Non-pigmented ciliary epithelial cell (primary cell): Measurements from ENCODE around the gene ZNF341.
"Not testable (repeated sequence)": the region's sequence is repeated elsewhere in the genome, so short reads cannot be mapped to it uniquely, and the experiment has no call there.

Experiments used
- DNase-seq: peaks from one replicate; pipeline ENCODE4 v3.0.0-alpha.2; 2010; ENCODE audit warnings: low read depth

The ZNF341 gene

GRCh38 chr20:33730946-33731692 is 677 bp upstream of the ZNF341 start:
- no peak for DNase-seq

GRCh38 chr20:33732166-33732970 is 572 bp downstream of the ZNF341 start:
- no peak for DNase-seq

GRCh38 chr20:33733654-33734576 is 2.1 kb downstream of the ZNF341 start:
- no peak for DNase-seq

GRCh38 chr20:33736962-33737361 is 5.2 kb downstream of the ZNF341 start:
- no peak for DNase-seq

GRCh38 chr20:33739493-33739892 is 7.7 kb downstream of the ZNF341 start:
- no peak for DNase-seq

GRCh38 chr20:33740189-33740588 is 8.4 kb downstream of the ZNF341 start:
- DNase-seq = no peak

GRCh38 chr20:33744181-33744580 is 12.4 kb downstream of the ZNF341 start:
- no peak for DNase-seq

GRCh38 chr20:33744773-33745385 is 13.1 kb downstream of the ZNF341 start:
- DNase-seq = no peak

GRCh38 chr20:33746325-33746998 is 14.7 kb downstream of the ZNF341 start:
- DNase-seq = no peak

GRCh38 chr20:33751775-33752174 is 20.0 kb downstream of the ZNF341 start:
- DNase-seq = no peak

- no peak for DNase-seq
These were observed 21.3 kb downstream of the ZNF341 start for GRCh38 chr20:33753143-33753542.

- no peak for DNase-seq
These were observed 22.0 kb downstream of the ZNF341 start for GRCh38 chr20:33753763-33754162.

- not testable (repeated sequence) for DNase-seq
These were observed 24.2 kb downstream of the ZNF341 start for GRCh38 chr20:33755936-33756490.

GRCh38 chr20:33757046-33757445 is 25.2 kb downstream of the ZNF341 start:
- DNase-seq = no peak

GRCh38 chr20:33757458-33757857 is 25.7 kb downstream of the ZNF341 start:
- no peak for DNase-seq

GRCh38 chr20:33761698-33762250 is 30.0 kb downstream of the ZNF341 start:
- DNase-seq = no peak

GRCh38 chr20:33765099-33765498 is 33.3 kb downstream of the ZNF341 start:
- DNase-seq = no peak

- no peak for DNase-seq
These were observed 33.8 kb downstream of the ZNF341 start for GRCh38 chr20:33765592-33765991.

GRCh38 chr20:33766686-33767085 is 34.9 kb downstream of the ZNF341 start:
- no peak for DNase-seq

GRCh38 chr20:33767777-33768138 is 36.0 kb downstream of the ZNF341 start:
- no peak for DNase-seq

GRCh38 chr20:33769043-33769442 is 37.2 kb downstream of the ZNF341 start:
- DNase-seq = no peak
